Endometrial microvascular endothelial cells (primary cell): Measurements from ENCODE around the gene SRC. TPM values are rescaled to one million over a fixed set of nuclear protein-coding genes. Genes with fewer than 3 reads are reported as not detected.

Experiments used
- in situ Hi-C: cut with HindIII; loops from 2 replicates; pipeline ENCODE4 v1.10.0; 2017; ENCODE audit warnings: low sequenced_read_pairs, low pct_unique_long_range_greater_than_20kb; ENCODE audit errors: inconsistent ontology term
- total RNA-seq: library from RNA; depleted of rRNA; stranded (reverse); fragments of >200 nt; gene quantifications from one replicate; pipeline ENCODE4 v1.2.3, GENCODE V29; 2015; ENCODE audit errors: inconsistent ontology term

Gene SRC
- total RNA-seq, 1 donor from 2014 or later, result 9.2 TPM

GRCh38 chr20:37414224-37415035 is 68.5 kb downstream of the SRC start:
- in situ Hi-C loops, result no loop called here

GRCh38 chr20:37415118-37416085 is 69.5 kb downstream of the SRC start:
- in situ Hi-C loops, result no loop called here

- in situ Hi-C loops, result no loop called here
Measured at GRCh38 chr20:37416100-37416847, 70.3 kb downstream of the SRC start.

GRCh38 chr20:37416848-37417616 is 71.1 kb downstream of the SRC start:
- in situ Hi-C loops, result no loop called here

GRCh38 chr20:37417617-37418467 is 71.9 kb downstream of the SRC start:
- in situ Hi-C loops, result no loop called here

GRCh38 chr20:37418591-37419109 is 72.7 kb downstream of the SRC start:
- in situ Hi-C loops, result no loop called here

GRCh38 chr20:37419307-37419706 is 73.4 kb downstream of the SRC start:
- in situ Hi-C loops, result no loop called here

- in situ Hi-C loops, result no loop called here
Measured at GRCh38 chr20:37419774-37420542, 74.0 kb downstream of the SRC start.

- in situ Hi-C loops, result no loop called here
Measured at GRCh38 chr20:37420610-37421009, 74.7 kb downstream of the SRC start.

GRCh38 chr20:37421060-37421905 is 75.3 kb downstream of the SRC start:
- in situ Hi-C loops, result no loop called here

- in situ Hi-C loops, result no loop called here
Measured at GRCh38 chr20:37421988-37422387, 76.0 kb downstream of the SRC start.

GRCh38 chr20:37422791-37423286 is 76.9 kb downstream of the SRC start:
- in situ Hi-C loops, result no loop called here

- in situ Hi-C loops, result no loop called here
Measured at GRCh38 chr20:37423545-37423944, 77.6 kb downstream of the SRC start.

GRCh38 chr20:37424062-37424851 is 78.3 kb downstream of the SRC start:
- in situ Hi-C loops, result no loop called here

GRCh38 chr20:37425103-37425625 is 79.2 kb downstream of the SRC start:
- in situ Hi-C loops, result no loop called here
